Measurements from ENCODE around the gene PLCH1. TPM values are rescaled to one million over a fixed set of nuclear protein-coding genes. Genes with fewer than 3 reads are reported as not detected.
"Not testable (repeated sequence)": the region's sequence is repeated elsewhere in the genome, so short reads cannot be mapped to it uniquely, and the experiment has no call there.

PLCH1 gene
- total RNA-seq, 2 experiments from 2014 or later: 0.03 to 0.20 TPM

GRCh38 chr3:155629056-155629455, 115.8 kb downstream of the PLCH1 start:
- Histone ChIP-seq H3K27ac (ENCODE audit: low read depth in 1 of 2, low read length in 2 of 2) (no peak overlapping the region), H3K36me3 (ENCODE audit: insufficient read depth, low read length) (no peaks in the 10 kb centered on the region), H3K27me3 (ENCODE audit: control insufficient read depth in 1 of 2, insufficient read depth in 2 of 2, low read length in 2 of 2) (no peaks in the 10 kb centered on the region), H3K4me3 (ENCODE audit: low read length) (no peak overlapping the region), H3K9me3 (ENCODE audit: control insufficient read depth in 1 of 2, insufficient read depth in 1 of 2, low read length in 2 of 2) (peaks cover 0 to 4% of the 10 kb centered on the region in 2 experiments), H3K4me1 (ENCODE audit: insufficient read depth, low read length) (no peaks in the 10 kb centered on the region)
- Mint-ChIP-seq H3K4me3 (no peak overlapping the region), H3K36me3 (ENCODE audit: low read depth) (no peaks in the 10 kb centered on the region), H3K27ac (no peak overlapping the region), H3K4me1 (ENCODE audit: low read depth) (no peaks in the 10 kb centered on the region), H3K27me3 (no peaks in the 10 kb centered on the region), H3K9me3 (peaks cover 2% of the 10 kb centered on the region)
- TF ChIP-seq CTCF (IDR thresholded peaks at IDR 0.05): no peak
- ATAC-seq (ENCODE audit: poor library complexity) (no peak), DNase-seq (no peak)
- intact Hi-C loops (cut with DNase I, micrococcal nuclease): no loop called here
- CTCF ChIA-PET: no interaction called here
- POLR2A ChIA-PET: no interaction called here

- H3K4me3 ChIP-seq (ENCODE audit: low read length); H3K9me3 Mint-ChIP-seq; ATAC-seq (ENCODE audit: poor library complexity); H3K9me3 ChIP-seq (ENCODE audit: control insufficient read depth in 1 of 2, insufficient read depth in 1 of 2, low read length in 2 of 2); DNase-seq; H3K27ac Mint-ChIP-seq; H3K36me3 Mint-ChIP-seq (ENCODE audit: low read depth); POLR2A ChIA-PET; H3K36me3 ChIP-seq (ENCODE audit: insufficient read depth, low read length); H3K4me1 ChIP-seq (ENCODE audit: insufficient read depth, low read length); H3K27me3 Mint-ChIP-seq; CTCF ChIA-PET; H3K27me3 ChIP-seq (ENCODE audit: control insufficient read depth in 1 of 2, insufficient read depth in 2 of 2, low read length in 2 of 2); H3K4me1 Mint-ChIP-seq (ENCODE audit: low read depth); H3K27ac ChIP-seq (ENCODE audit: low read depth in 1 of 2, low read length in 2 of 2); intact Hi-C loops (cut with DNase I, micrococcal nuclease); H3K4me3 Mint-ChIP-seq: not testable (repeated sequence)
Measured at GRCh38 chr3:155622647-155623046, 122.2 kb downstream of the PLCH1 start.

- CTCF ChIA-PET, POLR2A ChIA-PET: not testable (repeated sequence)
Measured at GRCh38 chr3:155620552-155620951, 124.3 kb downstream of the PLCH1 start.

GRCh38 chr3:155619118-155619915, 125.6 kb downstream of the PLCH1 start:
- Histone ChIP-seq H3K36me3 (ENCODE audit: insufficient read depth, low read length) (no peaks in the 10 kb centered on the region), H3K27me3 (ENCODE audit: control insufficient read depth in 1 of 2, insufficient read depth in 2 of 2, low read length in 2 of 2) (no peaks in the 10 kb centered on the region), H3K4me1 (ENCODE audit: insufficient read depth, low read length) (no peaks in the 10 kb centered on the region), H3K4me3 (ENCODE audit: low read length) (no peak overlapping the region), H3K9me3 (ENCODE audit: control insufficient read depth in 1 of 2, insufficient read depth in 1 of 2, low read length in 2 of 2) (peaks cover 0 to 6% of the 10 kb centered on the region in 2 experiments), H3K27ac (ENCODE audit: low read depth in 1 of 2, low read length in 2 of 2) (no peak overlapping the region)
- no peak overlapping the region for H3K4me3 Mint-ChIP-seq
- no peaks in the 10 kb centered on the region for H3K4me1 Mint-ChIP-seq (ENCODE audit: low read depth)
- no peak overlapping the region for H3K27ac Mint-ChIP-seq
- H3K27me3 Mint-ChIP-seq: no peaks in the 10 kb centered on the region
- intact Hi-C loops (cut with DNase I, micrococcal nuclease): no loop called here
- ATAC-seq (ENCODE audit: poor library complexity) (no peak), DNase-seq (no peak)
- no peak for TF ChIP-seq CTCF (IDR thresholded peaks at IDR 0.05)
- ChIA-PET POLR2A (no interaction called here), CTCF (no interaction called here)
- H3K9me3 Mint-ChIP-seq: peaks cover 10% of the 10 kb centered on the region
- H3K36me3 Mint-ChIP-seq (ENCODE audit: low read depth): no peaks in the 10 kb centered on the region

More at GRCh38 chr3:155620552-155620951, 124.3 kb downstream of the PLCH1 start:
- H3K9me3 Mint-ChIP-seq; H3K4me3 Mint-ChIP-seq; ATAC-seq (ENCODE audit: poor library complexity); intact Hi-C loops (cut with DNase I, micrococcal nuclease); H3K36me3 ChIP-seq (ENCODE audit: insufficient read depth, low read length); H3K4me1 Mint-ChIP-seq (ENCODE audit: low read depth); H3K27me3 ChIP-seq (ENCODE audit: control insufficient read depth in 1 of 2, insufficient read depth in 2 of 2, low read length in 2 of 2); H3K27ac ChIP-seq (ENCODE audit: low read depth in 1 of 2, low read length in 2 of 2); H3K4me3 ChIP-seq (ENCODE audit: low read length); H3K27me3 Mint-ChIP-seq; H3K36me3 Mint-ChIP-seq (ENCODE audit: low read depth); DNase-seq; H3K27ac Mint-ChIP-seq; H3K9me3 ChIP-seq (ENCODE audit: control insufficient read depth in 1 of 2, insufficient read depth in 1 of 2, low read length in 2 of 2); H3K4me1 ChIP-seq (ENCODE audit: insufficient read depth, low read length): not testable (repeated sequence)

Measured in CD4-positive, alpha-beta T cell (primary cell).